H9 (cell line): ENCODE results near the gene HHIPL2. TPM values are rescaled to one million over a fixed set of nuclear protein-coding genes. Genes with fewer than 3 reads are reported as not detected.

Source experiments
- DNase-seq: peaks from one replicate; pipeline ENCODE4 v3.0.0-alpha.2; 2017
- H2AFZ ChIP-seq: one replicate; pipeline ENCODE4 v1.6.1; 2013; ENCODE audit warnings: mild to moderate bottlenecking, low read length, control low read depth, moderate library complexity
- H2AK5ac ChIP-seq: 2 replicates; pipeline ENCODE4 v1.6.1; 2013; ENCODE audit warnings: low read length, control low read depth, mixed read lengths; ENCODE audit not compliant: insufficient read length
- H2BK120ac ChIP-seq: one replicate; pipeline ENCODE4 v1.6.1; 2013; ENCODE audit warnings: low read depth, mild to moderate bottlenecking, low read length, control low read depth, inconsistent platforms; ENCODE audit not compliant: poor library complexity, severe bottlenecking
- H2BK12ac ChIP-seq: 2 replicates; pipeline ENCODE4 v1.6.1; 2013; ENCODE audit warnings: low read length, control low read depth, mixed read lengths, low read depth; ENCODE audit not compliant: insufficient read length
- H2BK15ac ChIP-seq: 2 replicates; pipeline ENCODE4 v1.6.1; 2013; ENCODE audit warnings: low read depth, low read length, control low read depth
- H2BK20ac ChIP-seq: one replicate; pipeline ENCODE4 v1.6.1; 2013; ENCODE audit warnings: low read depth, mild to moderate bottlenecking, low read length, control low read depth, inconsistent platforms; ENCODE audit not compliant: poor library complexity, severe bottlenecking
- H2BK5ac ChIP-seq: 2 replicates; pipeline ENCODE4 v1.6.1; 2013; ENCODE audit warnings: low read length, control low read depth, mixed read lengths; ENCODE audit not compliant: insufficient read length
- H3K14ac ChIP-seq: 2 replicates; pipeline ENCODE4 v1.6.1; 2013; ENCODE audit warnings: low read length, control low read depth; ENCODE audit not compliant: insufficient read depth
- H3K18ac ChIP-seq: 2 replicates; pipeline ENCODE4 v1.6.1; 2013; ENCODE audit warnings: low read depth, mild to moderate bottlenecking, mixed read lengths, low read length, control low read depth; ENCODE audit not compliant: insufficient read length
- H3K23ac ChIP-seq: 2 replicates; pipeline ENCODE4 v1.6.1; 2013; ENCODE audit warnings: low read length, control low read depth, mixed read lengths, low read depth; ENCODE audit not compliant: insufficient read length
- H3K23me2 ChIP-seq: 2 replicates; pipeline ENCODE4 v1.6.1; 2013; ENCODE audit warnings: low read depth, mild to moderate bottlenecking, mixed read lengths, low read length, control low read depth; ENCODE audit not compliant: insufficient read length, poor library complexity, severe bottlenecking
- H3K27ac ChIP-seq: 2 replicates; pipeline ENCODE4 v1.5.1; 2013; ENCODE audit warnings: low read length, control low read depth, mixed read lengths, low read depth; ENCODE audit not compliant: insufficient read length
- H3K27me3 ChIP-seq: 2 replicates; pipeline ENCODE4 v1.6.1; 2013; ENCODE audit warnings: low read length, control low read depth, inconsistent platforms; ENCODE audit not compliant: insufficient read depth
- H3K4ac ChIP-seq: 2 replicates; pipeline ENCODE4 v1.6.1; 2013; ENCODE audit warnings: low read depth, mild to moderate bottlenecking, control low read depth, inconsistent platforms, low read length, moderate library complexity
- H3K4me1 ChIP-seq: 2 replicates; pipeline ENCODE4 v1.6.1; 2013; ENCODE audit warnings: low read length, control low read depth, inconsistent platforms; ENCODE audit not compliant: insufficient read depth
- H3K4me2 ChIP-seq: 2 replicates; pipeline ENCODE4 v1.6.1; 2013; ENCODE audit warnings: low read length, control low read depth, mixed read lengths; ENCODE audit not compliant: insufficient read length, insufficient read depth
- H3K56ac ChIP-seq: 2 replicates; pipeline ENCODE4 v1.6.1; 2013; ENCODE audit warnings: low read depth, mild to moderate bottlenecking, mixed read lengths, low read length, control low read depth; ENCODE audit not compliant: insufficient read length
- H3K79me1 ChIP-seq: 2 replicates; pipeline ENCODE4 v1.6.1; 2013; ENCODE audit warnings: low read depth, mild to moderate bottlenecking, moderate library complexity, low read length, control low read depth, inconsistent platforms; ENCODE audit not compliant: insufficient read depth, poor library complexity, severe bottlenecking
- H3K79me2 ChIP-seq: 2 replicates; pipeline ENCODE4 v1.6.1; 2013; ENCODE audit warnings: low read length, control low read depth, inconsistent platforms; ENCODE audit not compliant: insufficient read depth
- H3K9ac ChIP-seq: 2 replicates; pipeline ENCODE4 v1.6.1; 2013; ENCODE audit warnings: low read length, control low read depth, mixed read lengths; ENCODE audit not compliant: insufficient read length; ENCODE audit errors: extremely low read depth
- H3K9me3 ChIP-seq: one replicate; pipeline ENCODE4 v1.6.1; 2013; ENCODE audit warnings: low read depth, low read length, inconsistent platforms; ENCODE audit not compliant: control insufficient read depth
- H3T11ph ChIP-seq: one replicate; pipeline ENCODE4 v1.6.1; 2013; ENCODE audit warnings: mild to moderate bottlenecking, low read length, control low read depth, inconsistent platforms
- H4K20me1 ChIP-seq: one replicate; pipeline ENCODE4 v1.6.1; 2013; ENCODE audit not compliant: control insufficient read depth, insufficient read length, insufficient read depth
- H4K5ac ChIP-seq: 2 replicates; pipeline ENCODE4 v1.6.1; 2013; ENCODE audit warnings: low read depth, mild to moderate bottlenecking, mixed read lengths, low read length, control low read depth; ENCODE audit not compliant: insufficient read length
- H4K8ac ChIP-seq: replicated peaks from 2 replicates; pipeline ENCODE4 v1.6.1; 2013; ENCODE audit warnings: low read length, control low read depth, mixed read lengths, low read depth; ENCODE audit not compliant: insufficient read length
- H4K91ac ChIP-seq: 2 replicates; pipeline ENCODE4 v1.6.1; 2013; ENCODE audit warnings: low read depth, mild to moderate bottlenecking, moderate library complexity, mixed read lengths, low read length, control low read depth; ENCODE audit not compliant: insufficient read length
- H3K27ac Mint-ChIP-seq, 3 experiments: 2 replicates in 2 of 3; 3 replicates in 1 of 3; pipeline ENCODE4 v1.8.0; 2020 to 2021; ENCODE audit warnings: mixed read lengths in 3 of 3, mild to moderate bottlenecking in 1 of 3, moderate library complexity in 1 of 3
- H3K27me3 Mint-ChIP-seq: 2 replicates; pipeline ENCODE4 v1.8.0; 2021; ENCODE audit warnings: low read depth, mild to moderate bottlenecking, moderate library complexity, mixed read lengths
- H3K36me3 Mint-ChIP-seq, 3 experiments: 2 replicates in 2 of 3; 3 replicates in 1 of 3; pipeline ENCODE4 v1.8.0; 2020 to 2021; ENCODE audit warnings: low read depth in 3 of 3, mixed read lengths in 3 of 3; ENCODE audit not compliant: insufficient read depth in 1 of 3
- H3K4me1 Mint-ChIP-seq, 2 experiments: 2 replicates each; pipeline ENCODE4 v1.8.0; 2020; ENCODE audit warnings: mixed read lengths in 2 of 2
- H3K4me3 Mint-ChIP-seq, 2 experiments: 2 replicates in 1 of 2; 3 replicates in 1 of 2; pipeline ENCODE4 v1.8.0; 2020 to 2021; ENCODE audit warnings: mild to moderate bottlenecking in 2 of 2, mixed read lengths in 2 of 2, moderate library complexity in 1 of 2
- H3K9me3 Mint-ChIP-seq, 2 experiments: 2 replicates in 1 of 2; 3 replicates in 1 of 2; pipeline ENCODE4 v1.8.0; 2020; ENCODE audit warnings: mild to moderate bottlenecking in 2 of 2, mixed read lengths in 2 of 2, moderate library complexity in 1 of 2
- WGBS: extraction: QIAGEN DNeasy Blood & Tissue Kit; methylation state at CpG from one replicate; pipeline ENCODE4 v1.1.7; 2013; ENCODE audit warnings: missing lambda C conversion rate, low lambda C conversion rate, mixed read lengths; ENCODE audit not compliant: insufficient read length; ENCODE audit errors: extremely low coverage; 5-methylcytosine and 5-hydroxymethylcytosine counted together
- total RNA-seq: library from RNA; stranded (reverse); gene quantifications from 2 replicates; pipeline ENCODE4 v1.2.1, GENCODE V29; 2021
- TF ChIP-seq, protein P1 (sequence below): fragments of 200-600 bp; sonication (generic); conservative IDR thresholded peaks from 3 replicates; pipeline ENCODE4 v1.8.0; 2021; ENCODE audit warnings: antibody characterized with exemption, mild to moderate bottlenecking

HHIPL2 gene
- total RNA-seq, 1 experiment from 2014 or later = 0.39 TPM

DNA sequence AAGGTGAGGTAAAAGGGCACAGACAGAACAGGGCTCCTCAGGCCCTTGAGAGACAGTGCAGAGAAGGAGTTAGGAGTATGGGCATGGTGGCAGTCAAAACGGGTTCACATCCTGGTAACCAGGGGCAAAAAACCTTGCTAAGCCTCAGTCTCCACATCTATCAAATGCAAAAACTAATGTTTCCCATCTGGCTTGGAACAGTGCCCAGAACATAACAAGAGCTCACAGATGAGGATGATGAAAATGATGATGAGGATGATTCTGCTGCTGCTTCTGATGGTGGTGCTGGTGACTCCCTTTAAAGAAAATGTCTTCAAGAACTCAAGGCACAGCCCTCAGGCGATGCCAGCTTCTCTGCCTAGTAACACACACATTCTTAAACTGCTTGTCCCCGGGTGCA is 24.1 kb downstream of the HHIPL2 start:
- no peaks in the 10 kb centered on the region for H3K23me2 ChIP-seq
- H2AFZ ChIP-seq = no peak overlapping the region
- Mint-ChIP-seq H3K4me3 (no peak overlapping the region), H3K9me3 (no peaks in the 10 kb centered on the region; a peak in 2 of 5 replicates), H3K36me3 (no peaks in the 10 kb centered on the region; a peak in 1 of 7 replicates), H3K4me1 (no peaks in the 10 kb centered on the region), H3K27me3 (no peaks in the 10 kb centered on the region; the same call in none of the 2 replicates), H3K27ac (no peak overlapping the region)
- H2BK12ac ChIP-seq = no peak overlapping the region
- H4K20me1 ChIP-seq = no peaks in the 10 kb centered on the region
- no peak overlapping the region for H2BK15ac ChIP-seq
- H3K79me2 ChIP-seq = no peaks in the 10 kb centered on the region
- H3K18ac ChIP-seq = no peak overlapping the region
- H3K23ac ChIP-seq = no peak overlapping the region
- H3K4me1 ChIP-seq = no peaks in the 10 kb centered on the region
- H3K27me3 ChIP-seq = no peaks in the 10 kb centered on the region
- no peaks in the 10 kb centered on the region for H3K79me1 ChIP-seq
- TF ChIP-seq, protein P1, sequence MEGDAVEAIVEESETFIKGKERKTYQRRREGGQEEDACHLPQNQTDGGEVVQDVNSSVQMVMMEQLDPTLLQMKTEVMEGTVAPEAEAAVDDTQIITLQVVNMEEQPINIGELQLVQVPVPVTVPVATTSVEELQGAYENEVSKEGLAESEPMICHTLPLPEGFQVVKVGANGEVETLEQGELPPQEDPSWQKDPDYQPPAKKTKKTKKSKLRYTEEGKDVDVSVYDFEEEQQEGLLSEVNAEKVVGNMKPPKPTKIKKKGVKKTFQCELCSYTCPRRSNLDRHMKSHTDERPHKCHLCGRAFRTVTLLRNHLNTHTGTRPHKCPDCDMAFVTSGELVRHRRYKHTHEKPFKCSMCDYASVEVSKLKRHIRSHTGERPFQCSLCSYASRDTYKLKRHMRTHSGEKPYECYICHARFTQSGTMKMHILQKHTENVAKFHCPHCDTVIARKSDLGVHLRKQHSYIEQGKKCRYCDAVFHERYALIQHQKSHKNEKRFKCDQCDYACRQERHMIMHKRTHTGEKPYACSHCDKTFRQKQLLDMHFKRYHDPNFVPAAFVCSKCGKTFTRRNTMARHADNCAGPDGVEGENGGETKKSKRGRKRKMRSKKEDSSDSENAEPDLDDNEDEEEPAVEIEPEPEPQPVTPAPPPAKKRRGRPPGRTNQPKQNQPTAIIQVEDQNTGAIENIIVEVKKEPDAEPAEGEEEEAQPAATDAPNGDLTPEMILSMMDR = no peak
- no peak overlapping the region for H2BK20ac ChIP-seq
- no peaks in the 10 kb centered on the region for H3K9me3 ChIP-seq
- no peak overlapping the region for H3K56ac ChIP-seq
- H2BK120ac ChIP-seq = no peak overlapping the region
- H2BK5ac ChIP-seq = no peak overlapping the region
- no CpG with 5 or more reads among the region's 3 CpGs for WGBS
- H3T11ph ChIP-seq = no peak overlapping the region
- H3K27ac ChIP-seq = no peak overlapping the region
- no peak overlapping the region for H4K8ac ChIP-seq
- H3K14ac ChIP-seq = no peak overlapping the region
- no peak overlapping the region for H3K4ac ChIP-seq
- no peak overlapping the region for H4K5ac ChIP-seq
- H3K9ac ChIP-seq = no peak overlapping the region
- no peak overlapping the region for H2AK5ac ChIP-seq
- no peak for DNase-seq
- no peak overlapping the region for H4K91ac ChIP-seq
- H3K4me2 ChIP-seq = no peak overlapping the region
